Adrenal gland (tissue), 5 donors: ENCODE data around the gene RPS23.

Experiments used
- CTCF ChIP-seq, 6 experiments: fragments of 450-650 bp in 4 of 6; fragments of 200-600 bp in 2 of 6; sonication (generic) in 1 of 6; IDR thresholded peaks; 1 replicate in 5 of 6; 2 replicates in 1 of 6; pipeline versions ENCODE4 v1.5.1 to v1.8.0; 2016 to 2021; ENCODE audit warnings: antibody characterized with exemption in 6 of 6, mild to moderate bottlenecking in 2 of 6, moderate library complexity in 1 of 6
- POLR2A ChIP-seq, 2 donors: fragments of 450-650 bp; IDR thresholded peaks; one replicate each; pipeline ENCODE4 v1.6.1; 2017; ENCODE audit warnings: antibody characterized with exemption in 2 of 2, mild to moderate bottlenecking in 2 of 2, moderate library complexity in 1 of 2
- donor health status: DM: no; HTN: no; CAD: no.

DNA sequence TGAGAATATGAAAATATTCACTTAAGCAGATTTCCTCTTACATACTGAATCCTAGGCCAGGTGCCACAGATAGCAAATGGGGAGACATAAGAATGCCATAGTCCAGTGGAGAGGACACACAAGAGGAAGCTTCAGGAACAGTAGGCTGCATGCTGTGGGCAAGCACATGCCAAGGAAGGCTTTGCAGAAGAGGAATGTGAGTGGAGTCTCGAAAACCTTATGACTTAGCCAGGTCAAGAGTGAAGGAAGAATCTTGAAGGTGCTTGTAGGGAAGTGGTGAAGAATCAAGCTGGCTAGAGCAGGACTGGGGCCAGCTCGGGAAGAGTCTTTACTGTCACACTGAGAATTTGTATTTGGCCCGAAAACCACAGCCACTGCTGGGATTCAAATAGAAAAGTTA is 20.4 kb downstream of the RPS23 start:
- TF ChIP-seq CTCF (IDR thresholded peaks at IDR 0.05) (no peak), POLR2A (IDR thresholded peaks at IDR 0.05) (no peak)
